Measurements from ENCODE around the gene UPK3A.
"Not testable (repeated sequence)": the region's sequence is repeated elsewhere in the genome, so short reads cannot be mapped to it uniquely, and the experiment has no call there.

DNA sequence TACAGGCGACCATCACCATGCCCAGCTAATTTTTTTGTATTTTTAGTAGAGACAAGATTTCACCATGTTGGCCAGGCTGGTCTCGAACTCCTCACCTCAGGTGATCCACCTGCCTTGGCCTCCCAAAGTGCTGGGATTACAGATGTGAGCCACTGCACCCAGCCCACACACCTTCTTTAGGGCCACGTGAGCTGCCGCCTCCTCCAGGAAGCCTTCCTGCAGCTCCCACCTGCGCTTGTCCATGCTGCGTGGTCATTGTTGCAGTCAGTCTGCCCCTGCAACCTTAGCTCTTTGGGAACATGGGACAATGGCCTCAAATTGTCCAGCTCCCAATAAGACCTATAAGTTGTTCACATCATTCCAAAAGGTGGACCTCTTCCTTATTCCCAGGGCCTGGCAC is 10.3 kb downstream of the UPK3A start:
- TF ChIP-seq POLR2A (IDR thresholded peaks at IDR 0.05; ENCODE audit: low read depth, low read length); POU2F2 (IDR thresholded peaks at IDR 0.05; ENCODE audit: low read depth, low read length); TAF1 (IDR thresholded peaks at IDR 0.05; ENCODE audit: low read depth, low read length); SPI1 (IDR thresholded peaks at IDR 0.05; ENCODE audit: low read depth, low read length); POLR2AphosphoS5 (IDR thresholded peaks at IDR 0.05; ENCODE audit: low read depth, low read length); PAX5 (IDR thresholded peaks at IDR 0.05; ENCODE audit: insufficient read depth, low read length, severe bottlenecking): not testable (repeated sequence)
